Trophoblast cell (in vitro differentiated cells and primary cell): ENCODE data around the gene SSBP3.

Source experiments
- DNase-seq, 2 donors: peaks; one replicate each; pipeline ENCODE4 v3.0.0-alpha.2; 2016
- H2AFZ ChIP-seq: 2 replicates; pipeline ENCODE4 v1.6.1; 2013; ENCODE audit warnings: low read length, moderate library complexity, mild to moderate bottlenecking; ENCODE audit not compliant: insufficient read depth, poor library complexity
- H2AK5ac ChIP-seq: 2 replicates; pipeline ENCODE4 v1.6.1; 2013; ENCODE audit warnings: mild to moderate bottlenecking, low read length
- H2BK120ac ChIP-seq: 2 replicates; pipeline ENCODE4 v1.6.1; 2013; ENCODE audit warnings: low read length, mild to moderate bottlenecking, moderate library complexity; ENCODE audit not compliant: insufficient read depth, poor library complexity
- H2BK12ac ChIP-seq: 2 replicates; pipeline ENCODE4 v1.6.1; 2013; ENCODE audit warnings: mild to moderate bottlenecking, low read length, moderate library complexity
- H2BK5ac ChIP-seq: 2 replicates; pipeline ENCODE4 v1.6.1; 2013; ENCODE audit warnings: low read length, low read depth, moderate library complexity, mild to moderate bottlenecking; ENCODE audit not compliant: poor library complexity
- H3K14ac ChIP-seq: 2 replicates; pipeline ENCODE4 v1.6.1; 2013; ENCODE audit warnings: mild to moderate bottlenecking, low read length
- H3K18ac ChIP-seq: 2 replicates; pipeline ENCODE4 v1.6.1; 2013; ENCODE audit warnings: mild to moderate bottlenecking, low read length
- H3K23ac ChIP-seq: 2 replicates; pipeline ENCODE4 v1.6.1; 2013; ENCODE audit warnings: low read length
- H3K27ac ChIP-seq: 2 replicates; pipeline ENCODE4 v1.5.1; 2013; ENCODE audit warnings: low read depth, mild to moderate bottlenecking, inconsistent platforms, low read length, moderate library complexity
- H3K27me3 ChIP-seq: 2 replicates; pipeline ENCODE4 v1.6.1; 2013; ENCODE audit warnings: inconsistent platforms, mild to moderate bottlenecking, low read length, moderate library complexity; ENCODE audit not compliant: insufficient read depth
- H3K36me3 ChIP-seq, 2 experiments: 1 replicate in 1 of 2; 2 replicates in 1 of 2; pipeline ENCODE4 v1.6.1; 2013; ENCODE audit warnings: low read length in 2 of 2, mild to moderate bottlenecking in 2 of 2, moderate library complexity in 1 of 2; ENCODE audit not compliant: insufficient read depth in 2 of 2, control insufficient read depth in 1 of 2
- H3K4ac ChIP-seq: 2 replicates; pipeline ENCODE4 v1.6.1; 2013; ENCODE audit warnings: low read depth, mild to moderate bottlenecking, low read length, moderate library complexity
- H3K4me1 ChIP-seq, 2 experiments: 1 replicate in 1 of 2; 2 replicates in 1 of 2; pipeline ENCODE4 v1.6.1; 2013; ENCODE audit warnings: low read length in 2 of 2, mild to moderate bottlenecking in 2 of 2, moderate library complexity in 1 of 2; ENCODE audit not compliant: insufficient read depth in 2 of 2, control insufficient read depth in 1 of 2
- H3K4me2 ChIP-seq: 2 replicates; pipeline ENCODE4 v1.6.1; 2013; ENCODE audit warnings: inconsistent platforms, mild to moderate bottlenecking, low read length, moderate library complexity
- H3K4me3 ChIP-seq: 2 replicates; pipeline ENCODE4 v1.5.1; 2013; ENCODE audit warnings: mild to moderate bottlenecking, low read depth, low read length, inconsistent platforms
- H3K79me1 ChIP-seq: one replicate; pipeline ENCODE4 v1.6.1; 2013; ENCODE audit warnings: low read length
- H3K79me2 ChIP-seq: 2 replicates; pipeline ENCODE4 v1.6.1; 2013; ENCODE audit warnings: low read length, mild to moderate bottlenecking; ENCODE audit not compliant: control insufficient read depth, insufficient read depth, poor library complexity
- H3K9ac ChIP-seq: 2 replicates; pipeline ENCODE4 v1.6.1; 2013; ENCODE audit warnings: mild to moderate bottlenecking, low read length
- H3K9me3 ChIP-seq: 2 replicates; pipeline ENCODE4 v1.6.1; 2013; ENCODE audit warnings: low read depth, mild to moderate bottlenecking, control low read depth, inconsistent platforms, low read length; ENCODE audit not compliant: insufficient read depth
- H4K12ac ChIP-seq: 2 replicates; pipeline ENCODE4 v1.6.1; 2013; ENCODE audit warnings: low read depth, mild to moderate bottlenecking, low read length, moderate library complexity
- H4K8ac ChIP-seq: 2 replicates; pipeline ENCODE4 v1.6.1; 2013; ENCODE audit warnings: low read depth, mild to moderate bottlenecking, low read length, moderate library complexity
- H4K91ac ChIP-seq: one replicate; pipeline ENCODE4 v1.6.1; 2013; ENCODE audit warnings: low read depth, mild to moderate bottlenecking, low read length, moderate library complexity
- WGBS: extraction: QIAGEN DNeasy Blood & Tissue Kit; methylation state at CpG from one replicate; pipeline ENCODE4 v1.1.7; 2013; ENCODE audit warnings: missing lambda C conversion rate; ENCODE audit not compliant: insufficient read length, insufficient coverage; ENCODE audit errors: extremely low coverage; 5-methylcytosine and 5-hydroxymethylcytosine counted together

The SSBP3 gene

GRCh38 chr1:54282101-54282847 lies 123.9 kb downstream of the SSBP3 start:
- no peak overlapping the region for H3K27ac ChIP-seq
- DNase-seq, result no peak
- peak overlapping the region; percentile 16 for H3K18ac ChIP-seq
- H3K4me2 ChIP-seq, result no peak overlapping the region
- H3K9me3 ChIP-seq, result peaks cover 2% of the 10 kb centered on the region
- H3K79me1 ChIP-seq, result peaks cover 6% of the 10 kb centered on the region
- peak overlapping the region; percentile 42 for H3K4ac ChIP-seq
- no peak overlapping the region for H3K9ac ChIP-seq
- H2BK5ac ChIP-seq, result no peak overlapping the region
- H3K79me2 ChIP-seq, result peaks cover 4% of the 10 kb centered on the region
- H4K8ac ChIP-seq, result no peak overlapping the region
- no peak overlapping the region for H3K14ac ChIP-seq
- no CpG with 5 or more reads among the region's 16 CpGs for WGBS
- no peaks in the 10 kb centered on the region for H3K27me3 ChIP-seq
- H2BK12ac ChIP-seq, result no peak overlapping the region
- H3K4me3 ChIP-seq, result no peak overlapping the region
- H2BK120ac ChIP-seq, result no peak overlapping the region
- H4K12ac ChIP-seq, result no peak overlapping the region
- H2AFZ ChIP-seq, result no peak overlapping the region
- no peak overlapping the region for H4K91ac ChIP-seq
- no peak overlapping the region for H2AK5ac ChIP-seq
- H3K4me1 ChIP-seq, result peaks cover 19 to 20% of the 10 kb centered on the region in 2 experiments
- no peak overlapping the region for H3K23ac ChIP-seq
- H3K36me3 ChIP-seq, result peaks cover 18 to 20% of the 10 kb centered on the region in 2 experiments

GRCh38 chr1:54280651-54281050 lies 125.5 kb downstream of the SSBP3 start:
- Histone ChIP-seq H3K36me3 (peaks cover 21 to 26% of the 10 kb centered on the region in 2 experiments), H3K23ac (no peak overlapping the region), H3K18ac (peak overlapping the region; percentile 38), H3K4me3 (no peak overlapping the region), H3K4ac (peak overlapping the region; percentile 1), H2BK120ac (no peak overlapping the region), H3K27ac (no peak overlapping the region), H3K9me3 (peaks cover 2% of the 10 kb centered on the region), H4K12ac (no peak overlapping the region), H3K79me2 (peaks cover 4% of the 10 kb centered on the region), H2BK5ac (no peak overlapping the region), H3K4me1 (peaks cover 20 to 21% of the 10 kb centered on the region in 2 experiments), H3K27me3 (no peaks in the 10 kb centered on the region), H4K91ac (no peak overlapping the region), H4K8ac (no peak overlapping the region), H3K79me1 (peaks cover 5% of the 10 kb centered on the region), H2AFZ (no peak overlapping the region), H2AK5ac (no peak overlapping the region), H3K14ac (no peak overlapping the region), H3K4me2 (no peak overlapping the region), H3K9ac (no peak overlapping the region), H2BK12ac (peak overlapping the region; percentile 19)
- WGBS, result no CpG with 5 or more reads among the region's 12 CpGs
- no peak for DNase-seq

- Histone ChIP-seq H3K4me1 (peaks cover 20 to 21% of the 10 kb centered on the region in 2 experiments), H3K18ac (peak overlapping the region; percentile 34), H3K27me3 (no peaks in the 10 kb centered on the region), H4K12ac (no peak overlapping the region), H3K4me2 (no peak overlapping the region), H3K9me3 (peaks cover 2% of the 10 kb centered on the region), H3K4me3 (no peak overlapping the region), H3K27ac (peak overlapping the region; percentile 4), H2AK5ac (no peak overlapping the region), H3K36me3 (peaks cover 21 to 26% of the 10 kb centered on the region in 2 experiments), H4K8ac (no peak overlapping the region), H3K79me2 (peaks cover 4% of the 10 kb centered on the region), H4K91ac (peak overlapping the region; percentile 53), H3K79me1 (peaks cover 5% of the 10 kb centered on the region), H2AFZ (no peak overlapping the region), H3K9ac (no peak overlapping the region), H2BK12ac (no peak overlapping the region), H3K14ac (peak overlapping the region; percentile 18), H2BK5ac (no peak overlapping the region), H3K23ac (no peak overlapping the region), H3K4ac (no peak overlapping the region), H2BK120ac (no peak overlapping the region)
- WGBS, result no CpG with 5 or more reads among the region's 8 CpGs
- no peak for DNase-seq
Measured at GRCh38 chr1:54279457-54279856, 126.7 kb downstream of the SSBP3 start.

GRCh38 chr1:54278941-54279422 lies 127.2 kb downstream of the SSBP3 start:
- Histone ChIP-seq H3K4me2 (no peak overlapping the region), H4K8ac (no peak overlapping the region), H3K14ac (no peak overlapping the region), H3K4me1 (peaks cover 20 to 21% of the 10 kb centered on the region in 2 experiments), H4K91ac (no peak overlapping the region), H2BK120ac (no peak overlapping the region), H4K12ac (no peak overlapping the region), H3K36me3 (peaks cover 21 to 26% of the 10 kb centered on the region in 2 experiments), H2BK5ac (no peak overlapping the region), H2AFZ (no peak overlapping the region), H3K9ac (no peak overlapping the region), H3K27me3 (no peaks in the 10 kb centered on the region), H3K9me3 (peaks cover 2% of the 10 kb centered on the region), H3K79me1 (peaks cover 5% of the 10 kb centered on the region), H3K4me3 (no peak overlapping the region), H3K18ac (peak overlapping the region; percentile 25), H3K4ac (no peak overlapping the region), H3K27ac (no peak overlapping the region), H3K23ac (no peak overlapping the region), H3K79me2 (peaks cover 4% of the 10 kb centered on the region), H2BK12ac (no peak overlapping the region), H2AK5ac (no peak overlapping the region)
- WGBS, result no CpG with 5 or more reads among the region's 9 CpGs
- peak; percentile 28 to 41 for DNase-seq
